HG02885 (cell line): Measurements from ENCODE around the gene SEPTIN11.

Source experiments
- ATAC-seq: cut with Tn5 transposase; IDR thresholded peaks from one replicate; pipeline ENCODE4 v1.9.1; 2021; ENCODE audit warnings: mild to moderate bottlenecking; ENCODE audit not compliant: unreplicated experiment, poor library complexity

Gene SEPTIN11

DNA sequence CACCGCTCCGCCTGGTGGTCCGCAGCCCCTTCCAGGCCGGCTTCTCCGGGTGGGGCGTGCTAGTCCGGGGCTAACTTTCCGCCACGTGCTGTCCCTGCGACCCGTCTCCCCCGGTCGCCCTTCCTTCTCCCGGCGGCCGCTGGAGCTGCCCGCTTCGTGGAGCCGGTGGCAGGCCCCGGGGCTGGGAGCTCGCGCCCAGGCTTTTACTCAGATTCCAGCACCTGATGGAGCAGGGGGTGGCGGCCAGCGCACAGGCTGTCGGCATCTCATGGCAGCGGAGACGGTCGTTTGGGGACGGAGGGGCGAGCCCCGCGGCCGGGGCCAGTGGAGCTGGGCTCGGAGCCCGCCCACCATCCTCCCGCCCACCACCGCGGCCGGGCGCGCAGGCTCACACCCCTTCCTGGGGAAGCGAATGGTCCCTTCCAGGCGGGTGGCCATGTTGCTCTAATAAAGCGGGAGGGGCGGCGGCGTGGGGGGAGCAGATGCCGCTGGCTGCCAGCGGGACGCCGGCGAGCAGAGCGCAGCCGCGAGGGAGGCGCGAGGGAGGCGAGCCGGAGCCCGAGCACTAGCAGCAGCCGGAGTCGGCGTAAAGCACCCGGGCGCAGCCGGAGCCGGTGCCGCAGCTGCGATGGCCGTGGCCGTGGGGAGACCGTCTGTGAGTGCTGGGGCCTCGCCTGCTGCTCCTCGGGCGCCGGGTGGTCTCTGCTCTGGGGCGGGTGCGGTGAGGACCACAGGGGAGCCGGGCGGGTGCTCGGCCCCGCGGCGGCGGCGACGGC, at the start of gene SEPTIN11:
TSS of gene SEPTIN11 (plus strand) at position 477 of the 776 bp plus-strand sequence. CDS start at position 629, 152 bp downstream.
- ATAC-seq = peak; percentile 67

DNA sequence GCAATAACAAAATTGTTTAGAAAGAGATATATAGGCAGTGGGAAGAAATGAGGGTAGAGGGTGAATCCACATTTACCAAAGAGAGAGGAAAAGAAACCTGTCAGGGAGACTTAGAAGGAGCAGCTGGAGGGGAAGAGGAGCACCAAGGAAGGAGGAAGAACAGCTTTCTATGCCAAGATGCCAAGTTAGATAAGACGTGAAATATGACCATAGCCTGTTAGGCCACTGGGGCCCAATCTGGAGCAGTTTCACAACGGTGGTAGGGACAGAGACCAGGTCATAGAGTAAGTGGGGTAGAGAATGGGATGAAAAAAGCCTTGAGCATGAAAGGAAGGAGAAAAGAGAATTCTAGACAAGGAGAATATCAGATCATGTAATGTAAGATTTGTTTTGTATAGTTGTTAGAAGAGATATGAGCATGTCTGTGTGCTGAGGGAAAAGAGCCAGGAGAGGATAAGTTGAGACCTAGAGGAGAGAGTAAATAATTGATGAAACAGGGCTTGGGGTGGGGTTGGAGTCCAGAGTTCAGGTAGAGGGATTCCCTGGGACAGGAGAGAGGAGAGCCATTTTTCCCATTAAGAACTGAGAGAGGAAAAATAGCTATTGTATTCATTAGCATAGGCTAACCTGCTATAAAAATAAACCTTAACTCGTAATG, 47.2 kb upstream of the SEPTIN11 start:
- no peak for ATAC-seq

DNA sequence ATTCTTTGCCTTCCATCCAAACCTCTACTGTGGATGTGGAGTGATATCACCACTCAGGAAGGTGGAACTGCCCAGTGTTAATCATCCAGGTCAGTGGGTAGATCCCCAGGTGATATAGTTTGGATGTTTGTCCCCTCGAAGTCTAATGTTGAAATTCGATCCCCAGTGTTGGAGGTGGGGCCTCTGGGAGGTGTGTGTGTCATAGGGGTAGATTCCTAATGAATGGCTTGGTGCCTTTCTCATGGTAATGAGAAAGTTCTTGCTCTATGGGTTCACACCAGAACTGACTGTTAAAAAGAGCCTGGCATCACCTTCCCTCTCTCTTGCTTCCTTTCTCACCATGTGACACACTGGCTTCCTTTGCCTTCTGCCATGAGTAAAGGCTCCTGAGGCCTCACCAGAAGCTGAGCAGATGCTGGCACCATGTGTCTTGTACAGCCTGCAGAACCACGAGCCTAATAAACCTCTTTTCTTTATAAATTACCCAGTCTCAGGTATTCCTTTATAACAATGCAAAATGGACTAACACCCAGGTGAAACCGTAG, 44.8 kb upstream of the SEPTIN11 start:
- ATAC-seq = no peak

DNA sequence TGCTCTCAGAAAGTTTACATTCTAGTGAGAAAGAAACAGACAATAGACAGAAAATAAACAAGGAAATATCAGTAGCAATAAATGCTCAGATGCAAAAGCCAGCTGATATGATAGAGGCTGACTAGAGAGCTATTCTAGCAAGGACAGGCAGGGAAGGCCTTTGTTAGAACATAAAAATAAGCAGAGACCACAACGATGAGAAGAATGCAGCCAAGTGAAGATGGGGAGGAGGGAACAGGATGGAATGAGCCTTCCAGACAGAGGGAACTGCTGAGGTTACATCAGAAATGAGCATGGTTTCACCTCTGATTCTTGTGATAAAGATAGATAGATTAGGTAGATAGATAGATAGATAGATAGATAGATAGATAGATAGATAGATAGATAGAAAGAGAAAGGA, 44.0 kb upstream of the SEPTIN11 start:
- no peak for ATAC-seq

DNA sequence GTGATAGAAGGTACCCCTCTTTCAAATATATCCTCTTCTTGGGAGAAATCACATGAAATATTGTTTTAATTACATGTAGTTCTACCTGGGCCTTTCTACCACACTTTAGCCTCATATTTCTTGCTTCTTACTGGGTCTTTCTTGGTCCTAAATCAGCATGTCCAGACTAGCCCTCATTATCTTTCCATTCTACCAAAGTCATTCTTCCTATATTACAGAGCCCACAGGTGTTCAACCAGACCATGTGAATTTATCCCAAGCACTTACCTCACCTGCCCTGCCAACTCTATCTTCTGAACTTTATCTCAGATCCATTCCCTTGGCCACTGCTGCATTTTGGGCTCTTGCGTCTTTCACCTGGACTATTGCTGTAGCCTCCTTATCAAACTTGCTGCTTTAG, 39.8 kb upstream of the SEPTIN11 start:
- no peak for ATAC-seq

DNA sequence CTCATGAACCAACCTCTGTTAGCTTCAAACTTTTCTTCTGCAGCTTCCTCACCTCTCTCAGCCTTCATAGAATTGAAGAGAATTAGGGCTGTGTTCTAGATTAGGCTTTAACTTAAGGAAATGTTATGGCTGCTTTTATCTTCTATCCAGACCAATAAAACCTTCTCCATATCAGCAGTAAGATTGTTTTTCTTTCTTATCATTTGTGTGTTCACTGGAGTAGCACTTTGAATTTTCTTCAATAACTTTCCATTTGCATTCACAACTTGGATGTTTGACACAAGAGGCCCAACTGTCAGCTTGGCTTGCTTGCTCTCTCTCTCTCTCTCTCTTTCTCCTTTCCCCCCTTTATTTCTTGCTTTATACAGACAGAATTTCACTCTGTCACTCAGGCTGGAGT, 28.8 kb upstream of the SEPTIN11 start:
- ATAC-seq = no peak

DNA sequence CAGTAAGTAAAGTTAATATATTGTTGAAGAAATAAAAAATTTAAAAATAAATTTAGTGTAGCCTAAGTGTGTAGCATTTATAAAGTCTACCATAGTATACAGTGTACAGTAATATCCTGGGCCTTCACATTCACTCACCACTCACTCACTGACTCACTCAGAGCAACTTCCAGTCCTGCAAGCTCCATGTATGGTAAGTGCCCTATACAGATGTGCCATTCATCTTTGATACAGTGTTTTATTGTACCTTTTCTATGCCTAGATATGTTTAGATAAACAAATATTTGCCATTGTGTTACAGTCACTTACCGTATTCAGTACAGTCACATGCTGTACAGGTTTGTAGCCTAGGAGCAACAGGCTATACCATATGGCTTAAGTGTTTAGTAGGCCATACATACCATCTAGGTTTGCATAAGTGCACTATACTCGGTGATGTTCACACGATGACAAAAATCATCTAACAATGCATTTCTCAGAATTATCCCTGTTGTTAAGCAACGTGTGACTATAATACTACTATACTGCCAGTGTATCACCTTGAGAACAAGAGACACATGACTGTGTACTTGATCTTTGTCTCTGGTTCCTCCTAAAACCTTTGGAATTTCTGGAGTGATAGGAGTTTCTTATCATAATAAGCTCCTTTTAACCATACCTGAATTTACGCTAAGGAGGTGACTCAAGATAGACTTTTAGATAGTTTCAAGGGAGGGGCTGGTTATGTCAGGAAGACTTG, 25.8 kb upstream of the SEPTIN11 start:
- ATAC-seq = no peak

DNA sequence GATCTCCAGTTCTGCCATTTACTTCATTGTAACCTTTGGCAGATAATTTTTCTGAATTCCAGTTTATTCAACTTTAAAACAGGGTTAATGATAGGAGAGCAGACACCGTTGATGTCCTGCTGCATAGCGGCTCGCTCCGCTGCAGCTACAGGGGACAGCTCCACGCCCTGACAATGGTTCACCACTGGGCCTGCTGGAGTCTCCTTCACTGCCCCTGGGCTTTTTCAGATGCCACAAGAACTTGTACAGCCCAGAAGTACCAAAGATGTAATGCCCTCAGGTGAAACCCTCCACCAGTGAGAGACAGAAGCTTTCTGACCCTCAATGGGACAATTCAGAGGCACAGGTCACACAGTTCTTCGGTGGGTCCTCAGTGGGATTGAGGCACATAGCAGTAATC, 22.7 kb upstream of the SEPTIN11 start:
- no peak for ATAC-seq

DNA sequence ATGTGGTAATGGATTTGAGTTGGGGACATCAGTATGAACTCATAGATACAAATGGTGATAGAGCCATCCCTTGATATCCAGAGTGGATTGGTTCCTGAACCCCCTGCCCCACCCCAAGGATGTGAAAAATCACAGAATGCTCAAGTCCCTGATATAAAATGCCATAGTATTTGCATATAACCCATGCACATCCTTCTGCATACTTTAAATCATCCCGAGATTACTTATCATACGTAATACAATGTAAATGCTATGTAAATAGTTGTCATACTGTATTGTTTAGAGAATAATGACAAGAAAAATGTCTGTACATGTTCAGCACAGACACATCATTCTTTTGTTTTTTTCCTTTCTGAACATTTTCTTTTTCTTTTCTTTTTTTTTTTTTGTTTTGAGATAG, 18.9 kb upstream of the SEPTIN11 start:
- no peak for ATAC-seq

DNA sequence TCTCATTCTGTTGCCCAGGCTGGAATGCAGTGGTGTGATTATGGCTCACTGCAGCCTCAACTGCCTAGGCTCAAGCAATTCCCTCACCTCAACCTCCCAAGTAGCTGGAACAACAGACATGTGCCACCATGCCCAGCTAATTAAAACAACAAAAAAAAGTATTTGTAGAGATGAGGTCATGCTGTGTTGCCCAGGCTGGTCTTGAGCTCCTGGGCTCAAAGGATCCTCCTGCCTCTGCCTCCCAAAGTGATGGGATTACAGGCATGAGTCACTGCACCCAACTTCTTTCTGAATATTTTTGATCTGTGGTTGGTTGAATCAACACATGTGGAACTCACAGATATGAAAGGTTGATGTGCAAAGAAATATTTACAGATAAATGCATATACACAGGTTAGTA, 18.5 kb upstream of the SEPTIN11 start:
- no peak for ATAC-seq

DNA sequence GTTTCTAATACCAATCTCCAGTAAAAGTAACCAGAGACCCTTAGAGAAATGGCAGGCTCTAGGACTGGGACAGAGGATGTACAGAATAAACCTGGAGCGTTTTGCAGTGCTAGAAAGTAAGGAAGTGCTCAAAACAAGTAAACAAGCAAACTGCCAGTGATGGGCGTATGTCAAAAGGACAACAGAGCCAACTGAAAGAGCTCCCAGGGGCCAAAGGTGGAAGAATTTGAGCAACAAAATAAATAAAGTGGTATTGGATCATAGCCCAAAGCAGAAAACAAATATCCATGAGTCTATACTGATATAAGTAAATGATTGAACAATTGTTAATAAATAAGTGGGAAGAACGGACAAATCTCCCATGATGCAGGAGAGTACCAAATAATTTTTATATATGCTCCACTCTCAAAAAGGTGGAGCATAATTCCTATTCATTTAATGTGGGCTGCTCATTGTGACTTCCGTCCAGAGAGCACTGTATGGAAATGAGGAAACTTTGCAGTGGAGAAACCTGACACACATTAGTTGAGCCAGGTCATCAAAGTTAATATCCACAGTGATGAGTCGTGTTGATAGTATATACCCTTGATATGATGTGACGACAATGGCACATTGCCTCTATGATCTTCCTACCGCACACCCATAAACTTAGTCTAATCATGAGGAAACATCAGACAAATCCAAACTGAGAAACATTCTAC, 17.8 kb upstream of the SEPTIN11 start:
- ATAC-seq = no peak

DNA sequence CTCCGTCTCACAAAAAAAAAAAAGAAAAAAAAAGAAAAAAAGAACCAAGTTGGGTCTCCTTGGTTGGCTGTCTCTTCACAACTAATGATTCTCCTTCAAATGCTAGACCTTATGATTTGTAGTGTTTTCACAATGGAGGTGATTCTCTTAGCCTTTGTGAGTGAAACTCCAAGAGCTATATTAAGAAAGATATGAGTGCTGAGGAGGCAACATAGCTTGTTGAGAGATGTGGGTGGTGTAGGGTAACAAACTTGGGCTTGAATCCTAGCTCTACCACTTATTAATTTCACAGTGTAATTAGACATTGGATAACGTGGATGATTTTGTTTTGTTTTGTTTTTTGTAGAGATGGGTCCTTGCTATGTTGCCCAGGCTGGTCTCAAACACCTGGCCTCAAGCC, 10.4 kb upstream of the SEPTIN11 start:
- no peak for ATAC-seq

DNA sequence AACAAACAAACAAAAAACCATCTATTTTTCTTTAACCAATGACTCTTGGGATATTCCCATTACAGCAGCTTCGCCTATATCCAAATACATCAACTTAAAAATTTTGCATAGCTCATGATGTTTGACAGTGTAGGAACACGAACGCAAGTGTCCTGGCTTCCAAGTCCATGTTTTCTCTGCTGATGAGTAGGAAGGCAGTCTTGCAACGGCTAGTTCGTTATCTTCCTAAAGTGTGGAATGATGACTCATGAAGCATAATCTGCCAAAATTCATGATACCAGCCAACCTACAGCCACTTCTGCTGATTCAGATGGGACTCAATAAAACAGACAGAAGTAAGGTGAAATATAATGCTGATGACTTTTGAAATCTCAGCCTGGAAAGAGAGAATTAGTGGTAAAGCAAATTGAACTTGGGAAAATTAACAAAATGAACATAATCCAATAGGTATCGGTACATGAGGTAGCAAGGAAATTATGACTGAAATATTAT, 6.4 kb upstream of the SEPTIN11 start:
- no peak for ATAC-seq

DNA sequence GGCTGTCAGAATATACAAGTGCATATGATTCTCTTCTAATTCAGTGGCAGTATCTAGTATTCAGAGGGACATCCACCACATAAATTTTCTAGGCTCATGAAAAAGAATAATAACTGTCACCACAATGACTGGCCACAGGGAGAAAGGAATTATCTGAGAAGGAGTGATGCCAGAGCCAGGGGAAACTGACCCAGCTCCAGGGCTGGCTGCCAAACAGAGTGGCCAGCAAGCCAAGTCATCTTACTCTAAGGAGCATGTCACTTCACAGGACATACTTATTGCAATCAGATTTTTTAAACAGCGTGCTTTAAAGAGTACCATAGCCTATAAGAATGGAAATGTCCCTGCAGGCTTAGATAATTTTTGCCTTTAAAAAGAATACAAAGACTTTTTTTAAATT, 5.8 kb upstream of the SEPTIN11 start:
- no peak for ATAC-seq

DNA sequence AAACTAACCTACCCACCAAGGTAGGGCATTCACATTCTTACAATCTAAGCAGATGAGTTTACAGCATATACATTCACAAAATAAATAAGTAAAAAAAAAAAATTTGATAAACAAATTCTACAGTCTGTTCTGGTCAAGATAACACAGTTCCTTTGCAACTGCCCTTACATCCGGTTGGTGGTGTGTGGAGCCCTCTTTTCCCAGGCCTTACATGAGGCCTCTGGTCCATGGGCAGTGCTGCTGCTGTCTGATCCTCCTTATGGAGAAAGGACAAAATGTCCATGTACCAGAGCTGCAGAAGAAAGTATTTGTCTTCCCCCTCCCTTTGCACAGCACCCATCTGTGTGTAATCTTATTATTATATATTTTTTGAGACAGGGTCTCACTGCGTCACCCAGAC, 2.2 kb upstream of the SEPTIN11 start:
- no peak for ATAC-seq

DNA sequence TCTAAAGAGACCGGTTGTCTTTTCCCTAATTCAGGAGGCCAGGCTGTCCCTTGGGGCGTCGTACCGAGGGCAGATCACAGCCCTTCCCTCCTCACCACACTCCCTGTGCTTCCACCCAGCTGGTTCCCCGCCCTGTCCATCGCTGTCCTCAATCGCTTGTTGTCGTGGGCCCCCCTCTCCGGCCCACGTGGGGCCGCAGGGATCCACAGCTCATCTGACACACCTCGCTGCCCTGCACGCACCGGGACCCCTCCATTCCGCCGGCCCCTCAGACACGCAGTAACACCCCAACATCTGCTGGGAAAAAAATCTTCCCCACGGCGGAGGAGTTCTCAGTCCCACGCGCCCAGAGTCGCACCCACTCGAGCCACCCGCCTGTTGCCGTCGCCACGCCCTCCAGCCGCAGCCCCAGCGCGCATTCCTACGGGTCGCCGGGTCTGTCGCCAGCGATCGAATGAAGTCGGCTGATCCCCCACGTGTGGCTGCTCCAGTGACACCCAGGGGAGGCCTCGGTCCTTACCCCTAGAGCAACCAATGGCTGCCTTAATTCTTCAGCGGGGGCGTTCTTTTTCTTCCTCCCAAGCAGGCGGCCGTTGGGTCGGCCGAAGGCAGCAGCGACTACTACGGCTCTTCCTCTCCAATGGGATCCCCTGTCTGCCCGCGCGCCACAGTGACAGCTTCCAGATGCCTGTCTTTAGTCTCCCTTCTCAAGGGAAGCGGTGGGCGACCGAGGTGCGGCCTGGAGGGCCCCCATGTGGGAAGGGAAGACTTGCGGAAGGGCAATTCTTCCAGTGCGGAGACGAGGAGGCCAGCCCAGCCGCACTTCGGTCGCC, 893 bp upstream of the SEPTIN11 start:
- ATAC-seq = peak; percentile 53

DNA sequence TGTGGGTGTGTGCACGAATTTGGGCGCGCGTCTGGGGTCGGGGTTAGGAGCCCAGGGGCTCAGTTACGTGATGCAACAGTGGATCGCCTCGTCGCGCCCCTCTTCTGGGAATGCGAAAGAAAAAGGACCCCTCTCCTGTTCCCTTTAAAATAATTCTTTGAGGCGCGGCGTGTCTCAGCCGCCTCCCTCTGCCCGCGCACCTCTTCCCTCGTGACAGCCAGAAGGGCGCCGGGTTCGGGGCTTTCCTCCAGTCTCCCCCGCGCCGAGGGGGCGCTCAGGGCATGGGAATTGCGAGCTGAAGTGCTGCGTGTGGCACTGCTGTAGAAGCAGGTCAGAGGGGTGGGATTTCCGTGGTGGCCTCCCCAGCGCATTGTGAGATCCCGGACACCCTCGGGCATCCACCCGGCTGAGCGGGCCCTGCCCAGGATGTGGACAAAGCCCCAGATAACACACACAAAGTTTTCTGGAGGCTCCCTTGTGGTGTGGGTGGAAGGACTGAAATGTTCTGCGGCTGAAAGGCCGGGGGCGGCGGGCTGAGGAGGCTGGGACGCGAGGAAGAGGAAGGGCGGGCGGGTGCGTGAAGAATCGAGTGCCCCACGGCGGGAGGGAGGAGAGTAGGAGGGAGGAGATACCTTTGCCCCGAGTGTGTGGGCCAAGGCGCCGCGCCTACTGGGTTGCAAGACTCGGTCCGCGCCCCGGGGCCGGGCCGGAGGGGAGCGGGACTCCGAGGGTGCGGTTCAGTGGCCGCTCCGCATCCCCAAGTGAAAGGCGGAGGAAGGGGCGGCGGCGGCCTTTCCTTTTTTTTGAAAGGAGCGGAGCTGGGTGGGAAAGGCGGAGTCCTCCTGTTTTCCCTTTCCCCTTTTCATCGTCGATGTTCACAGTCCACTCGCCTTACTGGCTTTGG, 752 bp downstream of the SEPTIN11 start:
- peak; percentile 30 for ATAC-seq

DNA sequence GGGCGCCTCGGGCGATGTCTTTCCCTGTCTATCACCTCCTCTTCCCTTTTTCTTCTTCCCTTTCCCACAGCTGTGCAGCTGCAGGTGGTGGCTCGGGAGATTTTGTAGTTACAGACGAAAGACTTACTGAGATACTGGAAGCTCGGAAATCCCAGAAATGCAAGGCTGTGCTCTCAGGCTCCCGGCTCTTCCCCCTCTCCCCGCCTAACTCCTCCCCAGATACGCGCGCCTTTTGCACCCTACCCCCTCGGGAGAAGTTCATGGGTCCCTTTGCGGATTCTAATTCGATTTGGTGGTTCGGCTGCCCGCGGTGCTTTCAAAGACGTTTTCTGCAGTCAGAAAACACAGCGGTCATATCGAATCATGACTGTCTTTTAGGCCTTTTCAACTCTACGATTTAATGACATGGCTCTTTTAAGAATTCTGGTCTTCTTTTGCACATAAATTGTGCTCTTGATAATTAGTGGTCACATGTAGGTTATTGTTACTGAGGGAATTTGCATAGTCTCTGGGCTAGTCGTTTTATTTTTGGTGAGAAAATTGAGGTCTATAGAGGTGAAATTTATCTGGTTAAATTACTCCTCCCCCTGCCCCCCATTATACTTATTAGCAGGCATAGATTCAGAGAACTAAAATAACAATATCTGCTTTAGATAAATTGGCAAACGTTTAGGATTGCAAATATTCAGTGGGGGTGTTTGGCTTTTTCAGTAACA, 1.6 kb downstream of the SEPTIN11 start:
- no peak for ATAC-seq
